CD4-positive, alpha-beta T cell treated with Interleukin-15 for 4 hours (primary cell): ENCODE results near the gene TNP1.

Experiments
- DNase-seq: peaks from one replicate; pipeline ENCODE4 v3.0.0-alpha.2; 2020; ENCODE audit warnings: low spot score

The TNP1 gene, protein sequence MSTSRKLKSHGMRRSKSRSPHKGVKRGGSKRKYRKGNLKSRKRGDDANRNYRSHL

DNA sequence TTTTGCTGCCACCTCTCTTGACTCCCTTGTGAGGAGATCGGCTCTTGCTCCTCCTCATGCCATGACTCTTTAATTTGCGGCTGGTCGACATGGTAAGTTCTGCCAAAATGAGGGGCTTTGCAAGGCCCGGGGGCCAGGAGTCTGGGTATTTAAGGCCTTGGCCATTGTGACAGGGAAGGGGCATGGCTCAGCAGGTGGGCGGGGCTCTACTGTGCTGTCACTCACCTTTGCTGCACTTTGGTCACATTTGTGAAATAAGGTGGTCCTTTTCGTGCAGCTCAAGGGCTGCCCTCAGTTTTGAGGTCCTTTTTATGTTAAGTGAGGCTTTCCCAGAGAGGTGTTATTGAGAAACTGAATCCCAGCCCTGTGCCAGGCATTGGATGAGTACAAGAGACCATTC is at the start of gene TNP1:
Gene TNP1 (minus strand): TSS at position 121 of the 400 bp plus-strand sequence. CDS start 30 bp downstream, at position 91.
- DNase-seq: no peak

DNA sequence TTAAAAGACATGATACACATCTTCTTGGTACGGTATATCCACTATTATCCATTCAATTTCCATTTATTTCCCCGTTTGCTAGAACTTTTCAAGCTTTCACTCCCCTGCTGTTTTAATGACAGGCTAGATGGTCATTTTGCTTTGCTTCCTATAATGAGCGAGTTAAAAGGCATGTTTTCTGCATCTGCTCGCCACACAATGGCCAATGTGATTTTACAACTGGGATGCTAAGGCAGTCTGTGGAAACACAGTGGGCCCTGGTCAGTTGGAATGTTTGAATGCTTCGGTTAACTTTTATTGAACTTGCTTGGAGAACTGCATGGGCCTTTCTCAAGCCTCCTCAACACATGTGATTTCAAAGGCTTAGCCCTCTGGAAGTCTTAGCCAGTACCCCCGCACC is 48.4 kb upstream of the TNP1 start:
- DNase-seq: no peak

DNA sequence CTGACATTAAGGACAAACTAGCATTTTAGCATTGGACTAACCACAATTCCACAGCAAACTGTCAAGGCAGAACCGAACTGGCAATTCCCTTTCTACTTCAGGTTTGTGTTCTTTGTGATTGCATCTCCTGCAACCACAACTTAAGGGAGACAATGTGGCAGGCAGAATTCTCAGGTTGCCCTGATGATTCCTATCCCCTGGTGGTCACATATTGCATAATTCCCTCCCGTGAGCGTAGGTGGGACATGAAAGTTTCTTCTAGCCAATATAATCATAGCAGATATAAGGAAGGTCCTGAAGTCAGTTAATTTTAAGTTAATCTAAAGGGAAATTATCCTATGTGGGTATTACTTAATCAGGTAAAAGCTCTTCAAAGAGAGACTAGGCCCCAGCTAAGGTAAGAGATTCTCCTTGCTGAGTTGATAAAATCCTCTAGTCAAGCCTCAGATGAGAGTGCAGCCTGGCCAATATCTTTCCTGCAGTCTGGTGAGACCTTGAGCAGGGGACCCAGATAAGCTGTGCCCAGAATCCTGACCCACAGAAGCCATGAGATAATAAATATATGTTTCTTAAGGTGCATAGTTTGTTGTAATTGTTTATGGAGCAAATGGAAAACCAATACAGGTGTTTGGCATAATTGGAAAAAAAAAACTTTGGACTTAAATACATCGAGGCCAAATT is 45.9 kb upstream of the TNP1 start:
- no peak for DNase-seq

DNA sequence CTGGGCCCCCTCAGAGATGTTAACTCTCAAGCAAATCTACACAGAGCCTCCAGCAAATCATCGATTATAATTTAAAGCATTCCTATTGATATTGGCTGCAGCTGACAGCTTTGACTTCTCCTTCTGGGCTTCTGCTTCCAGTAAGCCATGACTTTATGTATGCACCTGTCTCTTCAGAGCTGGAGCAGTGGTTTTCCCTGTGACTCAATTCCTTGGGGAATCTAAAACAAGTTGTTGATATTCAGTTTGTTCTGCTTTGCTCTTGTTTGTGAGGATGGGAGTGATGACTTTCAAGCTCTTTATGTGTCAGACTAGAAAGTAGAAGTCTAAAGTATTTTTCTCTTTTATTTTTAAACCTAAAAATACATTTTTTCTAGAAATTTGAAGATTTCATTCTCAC is 45.1 kb upstream of the TNP1 start:
- no peak for DNase-seq

DNA sequence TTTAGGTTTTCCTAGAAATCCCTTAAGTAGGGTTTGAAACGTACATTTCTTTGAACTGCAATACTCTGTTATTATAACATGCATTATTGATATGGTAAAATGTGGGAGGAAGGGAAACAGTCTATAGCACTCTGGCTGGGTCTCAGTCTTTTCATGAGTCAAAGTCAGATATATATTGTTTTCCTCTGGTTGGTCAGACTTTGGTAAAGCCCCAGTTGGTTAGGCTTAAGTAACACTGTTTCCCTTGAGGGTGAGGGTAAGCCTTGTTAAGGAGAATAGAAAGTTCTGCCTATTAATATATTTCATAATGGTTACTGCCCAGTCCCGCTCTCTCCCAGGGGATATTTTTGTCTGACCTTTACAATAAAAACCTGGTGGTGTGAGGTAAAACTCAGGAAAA is 44.7 kb upstream of the TNP1 start:
- DNase-seq: no peak

DNA sequence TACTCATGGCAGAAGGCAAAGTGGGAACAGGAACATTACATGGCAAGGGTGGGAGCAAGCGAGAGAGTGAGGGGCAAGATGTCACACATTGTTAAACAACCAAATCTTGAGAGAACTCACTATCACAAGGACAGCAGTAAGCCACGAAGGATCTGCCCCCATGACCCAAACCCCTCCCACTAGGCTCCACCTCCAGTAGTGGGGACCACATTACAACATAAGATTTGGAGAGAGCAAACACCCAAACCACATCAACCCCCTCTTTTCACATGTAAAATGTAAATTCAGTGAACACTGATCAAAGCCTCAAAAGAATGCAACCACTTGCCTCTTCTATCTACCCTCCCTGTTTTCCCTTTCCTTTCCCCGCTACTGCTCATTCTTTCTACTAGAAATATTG is 43.6 kb upstream of the TNP1 start:
- no peak for DNase-seq

DNA sequence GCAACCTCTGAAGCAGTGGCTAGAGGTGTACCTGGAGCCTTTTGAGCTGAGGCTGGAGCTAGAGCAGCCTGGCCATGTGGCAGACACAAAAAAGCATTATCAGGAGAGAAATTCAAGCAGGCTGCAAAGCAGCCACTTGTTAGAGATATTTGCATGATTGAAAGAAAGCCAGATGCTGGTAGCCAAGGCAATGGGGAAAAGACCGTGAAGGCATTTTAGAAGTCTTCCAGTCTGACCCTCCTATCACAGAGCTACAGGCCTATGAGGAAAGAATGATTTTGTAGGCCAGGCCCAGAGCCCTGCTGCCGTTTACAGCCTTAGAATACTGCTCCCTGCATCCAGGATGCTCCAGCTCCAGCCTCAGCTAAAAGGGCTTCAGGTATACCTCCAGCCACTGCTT is 41.4 kb upstream of the TNP1 start:
- no peak for DNase-seq

DNA sequence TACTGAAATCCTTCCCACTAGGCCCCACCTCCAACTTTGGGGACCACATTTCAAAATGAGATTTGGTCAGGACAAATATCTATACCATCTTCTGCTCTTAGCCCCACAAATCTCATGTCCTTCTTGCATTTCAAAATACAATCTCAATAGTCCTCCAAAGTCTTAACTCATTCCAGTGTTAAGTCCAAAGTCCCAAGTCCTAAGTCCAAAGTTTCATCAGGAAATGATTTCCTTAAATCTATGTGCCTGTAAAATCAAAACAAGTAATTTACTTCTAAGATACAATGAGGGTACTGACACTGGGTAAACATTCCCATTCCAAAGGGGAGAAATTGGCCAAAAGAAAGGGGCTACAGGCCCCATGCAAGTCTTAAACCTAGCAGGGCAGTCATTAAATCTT is 40.5 kb upstream of the TNP1 start:
- no peak for DNase-seq

DNA sequence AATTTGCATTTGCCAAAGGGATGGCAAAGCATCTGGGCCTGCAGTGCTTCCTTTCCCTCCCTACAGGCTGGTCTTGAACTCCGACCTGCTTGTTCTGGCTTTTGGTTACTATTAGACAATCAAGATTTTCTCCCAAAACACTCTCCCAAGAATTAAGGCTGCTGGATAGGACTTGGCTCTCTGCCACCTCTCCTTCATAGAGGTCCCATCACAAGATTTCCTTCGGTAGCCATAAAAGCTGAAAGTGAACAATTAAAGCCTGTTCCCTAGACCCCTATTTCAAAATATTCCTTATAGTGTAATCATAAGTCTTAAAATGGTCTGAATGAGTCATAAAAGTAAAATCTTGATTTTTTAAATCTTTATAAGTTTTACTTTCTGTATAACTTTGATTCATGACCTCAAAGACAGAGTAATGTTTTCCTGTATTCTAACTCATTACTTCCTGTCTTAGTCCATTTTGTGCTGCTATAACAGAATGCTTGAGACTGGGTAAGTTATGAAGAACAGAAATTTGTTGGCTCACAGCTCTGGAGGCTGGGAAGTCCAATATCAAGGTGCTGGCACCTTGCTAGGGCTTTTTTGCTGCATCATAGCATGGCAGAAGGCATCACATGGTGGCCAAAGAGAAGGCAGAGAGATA is 37.8 kb upstream of the TNP1 start:
- no peak for DNase-seq

DNA sequence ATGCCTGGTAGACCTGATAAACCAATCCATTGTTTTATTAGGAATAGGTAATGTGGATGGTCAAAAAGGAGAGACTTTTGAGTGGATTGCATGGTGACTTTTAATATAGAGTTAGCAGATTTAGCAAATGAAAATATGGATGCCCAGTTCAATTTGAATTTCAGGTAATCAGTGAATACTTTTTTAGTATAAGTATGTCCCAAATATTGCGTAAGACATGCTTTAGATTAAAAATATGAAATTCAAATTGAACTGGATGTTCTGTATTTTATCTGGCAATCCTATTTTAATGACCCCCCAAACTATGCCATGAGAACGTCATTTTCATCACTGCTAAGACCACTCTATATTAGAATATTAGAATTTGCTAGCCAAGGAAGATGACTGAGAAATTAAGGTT is 30.3 kb upstream of the TNP1 start:
- DNase-seq: no peak

DNA sequence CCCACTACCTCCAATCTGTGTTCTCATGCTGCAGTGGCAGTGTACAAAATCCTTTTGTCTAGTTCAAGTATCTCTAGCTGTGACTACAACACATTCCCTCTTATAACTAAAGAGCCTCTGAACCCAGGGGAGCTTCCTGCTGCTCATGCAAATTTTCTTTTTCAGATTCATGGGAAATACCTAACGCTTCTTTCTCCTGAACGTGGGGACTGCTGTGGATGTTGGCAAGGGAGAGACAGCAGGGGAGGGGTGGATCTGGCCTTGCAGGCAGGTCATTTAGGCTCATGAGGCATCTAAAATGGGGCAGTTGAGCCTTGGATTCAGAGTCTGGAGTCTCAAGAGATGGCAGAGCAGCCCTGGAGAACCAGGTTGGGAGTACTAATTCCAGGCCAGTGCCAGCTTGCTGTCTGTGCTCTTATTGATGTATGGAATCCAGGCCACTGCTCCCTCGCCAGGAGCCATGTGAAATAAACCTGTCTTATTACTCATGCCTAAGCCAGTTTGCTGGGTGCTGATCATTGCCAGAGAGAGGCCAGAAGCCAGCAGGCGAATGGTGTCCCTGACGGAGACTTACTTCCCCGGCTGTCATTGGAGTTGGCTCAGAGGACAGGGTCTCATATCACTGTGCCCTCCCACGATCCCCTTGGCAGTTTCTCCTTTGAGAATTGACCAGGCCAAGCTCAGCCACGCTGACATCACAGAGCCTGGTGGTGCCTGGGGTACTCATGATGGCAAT is 29.2 kb upstream of the TNP1 start:
- DNase-seq: no peak

DNA sequence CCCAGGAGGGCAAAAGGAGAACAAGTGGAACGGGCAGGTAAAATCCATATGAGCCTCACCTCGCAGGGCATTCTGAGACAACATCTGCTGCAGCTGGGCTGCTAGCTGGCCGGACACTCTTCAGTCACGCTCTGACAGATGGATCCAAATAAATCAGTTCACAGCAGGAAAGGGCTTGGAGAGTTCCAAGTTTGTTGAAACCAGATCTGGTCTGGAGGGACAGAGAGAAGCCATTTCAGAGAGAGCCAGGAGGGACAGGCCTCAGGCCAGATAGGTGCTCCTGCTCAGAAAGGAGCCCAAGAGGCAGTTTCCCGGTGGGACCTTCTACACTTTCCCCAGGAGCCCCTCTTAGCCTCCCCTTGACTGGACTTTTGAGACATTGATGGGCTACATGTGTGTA is 28.2 kb upstream of the TNP1 start:
- DNase-seq: no peak

DNA sequence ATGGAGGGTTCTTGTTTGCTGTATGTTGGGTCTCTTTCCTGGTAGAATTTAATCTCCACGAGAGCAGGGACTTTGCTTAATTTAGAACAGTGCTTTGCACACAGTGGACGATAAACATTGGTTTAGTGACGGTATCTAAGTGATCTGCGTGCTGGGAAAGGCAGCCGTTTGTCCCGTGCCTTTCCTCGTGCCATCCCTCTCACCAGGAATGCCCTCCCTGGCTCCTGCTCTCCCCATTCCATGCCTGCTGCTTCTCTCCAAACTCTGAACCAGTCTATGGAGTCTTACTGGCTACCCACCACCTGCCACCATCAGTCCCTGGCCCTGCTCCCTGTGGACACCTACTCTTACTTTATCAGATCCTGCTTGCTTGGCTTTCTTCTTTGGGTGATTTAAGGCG is 27.3 kb upstream of the TNP1 start:
- DNase-seq: no peak

DNA sequence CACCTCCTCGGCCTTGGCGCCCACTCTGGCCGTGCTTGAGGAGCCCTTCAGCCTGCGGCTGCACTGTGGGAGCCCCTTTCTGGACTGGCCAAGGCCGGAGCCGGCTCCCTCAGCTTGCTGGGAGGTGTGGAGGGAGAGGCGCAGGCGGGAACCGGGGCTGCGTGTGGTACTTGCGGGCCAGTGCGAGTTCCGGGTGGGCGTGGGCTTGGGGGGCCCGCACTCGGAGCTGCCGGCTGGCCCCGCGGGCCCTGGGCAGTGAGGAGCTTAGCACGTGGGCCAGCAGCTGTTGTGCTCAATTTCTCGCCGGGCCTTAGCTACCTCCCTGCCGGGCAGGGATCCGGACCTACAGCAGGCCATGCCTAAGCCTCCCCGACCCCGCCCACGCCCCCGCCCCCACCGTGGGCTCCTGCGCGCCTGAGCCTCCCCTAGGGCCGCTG is 25.3 kb upstream of the TNP1 start:
- DNase-seq: no peak

DNA sequence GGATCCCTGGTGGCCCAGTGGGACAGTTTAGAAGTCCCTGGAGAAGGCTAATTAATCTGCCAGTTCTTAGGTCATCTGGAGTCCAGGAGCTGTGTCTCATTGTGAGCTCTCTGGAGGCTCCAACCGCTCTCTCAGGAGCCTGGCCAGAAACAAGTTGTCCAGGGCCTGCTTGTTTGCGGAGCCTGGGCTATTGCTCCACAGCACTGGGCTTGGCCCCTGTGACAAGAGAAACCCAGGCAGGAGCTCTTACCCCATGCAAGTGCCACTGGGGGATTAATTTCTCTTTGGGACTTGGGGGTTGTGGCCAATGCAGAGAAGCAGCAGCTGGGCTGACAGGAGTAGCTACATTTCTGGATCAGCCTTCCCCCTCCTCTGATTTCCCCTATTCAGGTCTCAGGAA is 24.5 kb upstream of the TNP1 start:
- no peak for DNase-seq

DNA sequence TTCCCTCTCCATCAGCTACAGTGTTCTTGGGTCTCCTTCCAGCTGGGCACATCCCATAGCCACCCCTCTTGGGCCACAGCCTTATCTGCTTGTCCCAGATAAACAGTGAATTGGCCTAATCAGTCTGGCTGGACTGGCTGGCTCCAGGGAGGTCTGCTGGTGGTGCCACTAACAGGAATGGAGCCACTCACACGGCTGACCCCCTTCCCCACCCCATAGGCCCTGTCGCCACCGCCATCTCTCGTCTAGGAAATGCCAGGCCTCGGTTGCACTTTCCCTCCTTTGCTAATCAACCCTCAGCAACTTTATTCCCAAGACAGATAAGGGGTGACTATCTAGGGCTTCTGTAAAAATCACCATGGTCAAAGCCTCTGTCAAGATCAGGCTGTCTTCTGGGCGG is 23.0 kb upstream of the TNP1 start:
- no peak for DNase-seq

DNA sequence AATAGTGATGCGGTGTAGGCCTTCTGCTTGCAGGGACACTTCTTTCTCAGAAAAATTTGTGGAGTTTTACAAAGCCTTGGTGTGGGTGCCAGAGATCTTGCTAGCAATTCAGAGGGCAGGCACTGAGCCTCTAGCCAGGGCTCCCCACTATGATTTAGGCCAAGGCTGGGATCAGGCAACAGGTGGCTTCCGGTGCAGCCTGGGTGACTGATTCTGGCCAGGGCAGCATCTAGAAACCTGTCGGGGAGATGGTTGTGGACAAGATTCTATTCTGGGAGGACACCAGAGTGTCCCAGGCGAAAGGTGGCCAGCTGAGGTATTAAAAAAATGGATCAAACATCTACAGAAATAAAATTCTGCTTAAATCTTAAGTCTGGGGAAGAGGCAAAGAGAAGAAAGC is 21.5 kb upstream of the TNP1 start:
- no peak for DNase-seq

DNA sequence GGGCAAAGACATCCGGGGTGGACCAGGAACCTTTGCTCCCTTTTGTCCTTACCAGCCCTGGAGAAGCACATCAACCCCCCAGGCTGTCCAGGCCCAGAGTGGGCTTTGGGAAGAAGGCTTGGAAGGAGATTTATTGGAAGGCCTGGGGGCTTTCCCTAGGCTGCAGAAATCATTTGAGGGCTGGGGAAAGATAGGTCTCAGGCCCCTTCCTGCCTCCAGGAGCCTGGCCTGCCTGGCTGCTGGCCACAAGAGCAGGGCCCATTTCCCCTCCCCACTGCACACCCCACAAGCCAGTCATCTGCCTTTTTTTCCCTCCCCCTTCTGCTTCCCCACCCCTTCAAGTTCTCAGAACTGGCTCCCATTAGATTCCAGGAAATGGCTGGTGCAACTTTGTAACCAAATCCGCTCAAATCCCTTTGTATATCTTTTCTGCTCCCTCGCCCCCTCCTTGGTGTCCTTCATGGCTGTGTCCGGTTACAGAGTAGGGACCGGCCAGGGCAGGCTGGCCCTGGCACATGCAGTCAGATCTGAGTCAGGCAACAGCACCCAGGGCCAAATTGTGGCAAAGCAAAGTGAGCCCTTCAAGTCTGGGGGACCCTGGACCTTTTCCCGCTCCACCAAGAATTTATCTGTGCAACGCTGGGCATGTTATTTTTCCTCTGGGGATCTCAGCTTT is 20.8 kb upstream of the TNP1 start:
- DNase-seq: no peak

DNA sequence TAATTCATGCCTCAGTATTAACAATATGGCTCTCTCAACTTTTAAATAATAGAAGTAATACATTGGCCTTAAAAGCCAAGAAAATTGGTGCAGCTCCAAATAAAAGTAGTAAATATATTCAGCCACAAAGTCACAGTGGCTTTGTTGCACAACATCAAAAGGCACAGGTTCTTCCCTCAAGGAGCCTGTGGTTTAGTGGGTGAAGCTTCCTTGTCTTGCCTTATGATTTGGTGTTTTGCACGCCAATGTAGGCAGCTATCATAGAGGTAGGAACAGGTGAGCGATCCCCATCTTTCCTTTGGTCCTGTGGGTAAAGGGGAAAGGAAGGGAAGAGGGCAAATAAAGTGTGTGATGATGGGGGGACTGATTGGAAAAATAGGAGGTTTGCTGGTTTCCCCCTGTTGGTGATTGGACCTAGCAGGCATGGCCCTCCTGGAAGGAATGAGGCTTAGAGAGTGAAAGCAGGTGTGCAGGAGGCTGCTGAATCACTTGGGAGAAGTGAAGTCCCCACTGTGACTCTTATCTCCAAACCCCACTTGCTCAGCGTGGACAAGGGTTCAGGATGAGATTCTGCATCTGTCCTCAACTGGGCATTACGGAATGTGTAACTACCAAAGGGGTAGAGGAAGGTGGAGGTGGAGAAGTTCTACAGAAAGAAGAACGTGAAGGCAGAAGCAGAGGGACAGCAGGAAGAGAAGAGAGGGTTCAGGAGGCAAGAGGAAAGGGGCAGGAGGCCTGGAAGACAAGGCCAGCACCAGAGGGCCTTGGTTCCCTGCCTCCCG is 20.1 kb upstream of the TNP1 start:
- DNase-seq: no peak

DNA sequence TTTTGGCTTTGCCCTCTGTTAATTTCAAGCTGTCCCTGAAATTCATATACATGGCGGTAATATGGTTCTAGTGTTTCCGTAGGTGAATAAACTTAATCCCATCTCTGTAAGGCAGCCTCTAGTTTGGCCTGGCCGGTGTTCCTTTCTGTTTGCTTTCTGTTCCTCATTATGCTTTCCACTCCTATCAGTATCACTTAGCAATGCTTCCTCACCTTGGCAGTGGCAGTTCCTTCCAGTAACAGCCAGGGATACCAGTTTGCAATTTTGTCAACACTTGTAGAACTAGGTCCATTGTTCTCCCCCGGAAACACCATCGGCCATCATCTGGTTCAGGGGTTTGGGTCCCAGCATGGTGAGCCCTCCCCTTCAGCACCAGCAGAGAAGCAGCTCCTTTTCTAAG is 18.2 kb upstream of the TNP1 start:
- no peak for DNase-seq

DNA sequence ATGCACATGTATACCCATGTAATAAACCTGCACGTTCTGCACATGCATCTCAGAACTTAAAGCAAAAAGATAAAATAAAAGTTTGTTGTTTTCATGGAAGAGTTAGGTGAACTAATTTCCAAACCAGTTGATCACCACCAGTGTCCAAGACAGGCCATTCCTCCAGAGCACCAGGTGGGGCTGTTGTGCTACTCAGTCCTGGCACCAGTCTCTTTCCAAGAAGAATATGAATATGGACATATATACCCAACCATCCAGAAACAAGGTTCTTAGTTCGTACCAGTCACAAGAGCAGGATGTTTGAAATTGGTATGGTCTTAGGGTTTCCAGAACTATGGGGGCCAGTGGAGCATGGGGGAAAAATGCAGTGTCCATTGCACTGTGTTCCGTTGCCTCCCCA is 17.2 kb upstream of the TNP1 start:
- no peak for DNase-seq

DNA sequence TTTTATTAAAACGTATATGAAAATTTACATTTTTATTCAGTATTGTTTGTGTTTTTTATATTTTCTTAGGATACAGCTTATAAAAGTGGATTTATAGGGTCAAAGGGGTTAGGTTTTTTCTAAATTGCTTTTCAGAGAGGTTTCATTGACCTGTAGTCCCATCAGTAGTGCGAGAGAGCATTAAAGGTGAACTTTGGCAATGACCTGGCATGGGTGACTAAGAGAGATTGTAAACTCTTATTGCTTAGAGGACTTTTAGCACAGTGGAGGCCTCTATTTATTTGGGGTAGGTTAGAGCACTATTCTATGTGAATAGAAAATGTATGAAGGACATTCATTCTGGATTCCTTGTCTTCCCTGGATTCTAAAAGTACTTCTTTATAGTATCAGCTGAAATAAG is 16.0 kb upstream of the TNP1 start:
- no peak for DNase-seq
